SK-N-DZ (cell line): ENCODE data around the gene PROZ.

Experiments
- DNase-seq: peaks from one replicate; pipeline ENCODE4 v3.0.0-alpha.2; 2015; ENCODE audit warnings: low spot score

The PROZ gene

GRCh38 chr13:113120300-113121182, 37.9 kb upstream of the PROZ start:
- DNase-seq: no peak

GRCh38 chr13:113121183-113121927, 37.1 kb upstream of the PROZ start:
- no peak for DNase-seq

GRCh38 chr13:113121928-113122471, 36.4 kb upstream of the PROZ start:
- no peak for DNase-seq

- peak; percentile 83 for DNase-seq
Observed at GRCh38 chr13:113122550-113123225, 35.8 kb upstream of the PROZ start, which contains the start of gene F10. TSS of gene F10 (plus strand) at chr13:113122799. CDS start at chr13:113122856, 57 bp downstream.

GRCh38 chr13:113123226-113124201, 34.9 kb upstream of the PROZ start:
- DNase-seq: no peak

- DNase-seq: no peak
Observed at GRCh38 chr13:113124211-113124970, 34.1 kb upstream of the PROZ start.

- DNase-seq: no peak
Observed at GRCh38 chr13:113125506-113126264, 32.8 kb upstream of the PROZ start.

GRCh38 chr13:113126265-113127150, 31.9 kb upstream of the PROZ start:
- DNase-seq: no peak

- no peak for DNase-seq
Observed at GRCh38 chr13:113129480-113129879, 29.0 kb upstream of the PROZ start.

- no peak for DNase-seq
Observed at GRCh38 chr13:113129921-113130750, 28.3 kb upstream of the PROZ start.

GRCh38 chr13:113135281-113135760, 23.1 kb upstream of the PROZ start:
- no peak for DNase-seq

- no peak for DNase-seq
Observed at GRCh38 chr13:113137691-113138298, 20.7 kb upstream of the PROZ start.

GRCh38 chr13:113138792-113139551, 19.5 kb upstream of the PROZ start:
- no peak for DNase-seq

GRCh38 chr13:113139577-113139976, 18.9 kb upstream of the PROZ start:
- DNase-seq: no peak

GRCh38 chr13:113140677-113141600, 17.5 kb upstream of the PROZ start:
- DNase-seq: no peak
